Activated T-helper 17 cell treated with anti-CD3 and anti-CD28 coated beads, Interleukin-2, amount 50 U/mL, for 72 hours (primary cell): ENCODE data around the gene UFD1. TPM values are rescaled to one million over a fixed set of nuclear protein-coding genes. Genes with fewer than 3 reads are reported as not detected.

Experiments used
- ATAC-seq: fragments of 150-1000 bp; cut with Tn5 transposase; replicated peaks from 2 replicates; pipeline ENCODE4 v1.10.0; 2021; ENCODE audit warnings: mild to moderate bottlenecking, moderate library complexity
- H3K27ac Mint-ChIP-seq: one replicate; pipeline ENCODE4 v1.8.0; 2022; ENCODE audit warnings: mixed read lengths
- H3K27me3 Mint-ChIP-seq: one replicate; pipeline ENCODE4 v1.8.0; 2022; ENCODE audit warnings: mixed read lengths
- H3K36me3 Mint-ChIP-seq: one replicate; pipeline ENCODE4 v1.8.0; 2022; ENCODE audit warnings: low read depth, mild to moderate bottlenecking, mixed read lengths
- H3K4me1 Mint-ChIP-seq: one replicate; pipeline ENCODE4 v1.8.0; 2022; ENCODE audit warnings: mixed read lengths
- H3K4me3 Mint-ChIP-seq: one replicate; pipeline ENCODE4 v1.8.0; 2022; ENCODE audit warnings: mild to moderate bottlenecking, mixed read lengths
- H3K9me3 Mint-ChIP-seq: one replicate; pipeline ENCODE4 v1.8.0; 2022; ENCODE audit warnings: mixed read lengths
- total RNA-seq, 2 donors: library from RNA; stranded (reverse); gene quantifications; one replicate each; pipeline ENCODE4 v1.2.3, GENCODE V29; 2022

The UFD1 gene
- total RNA-seq, 2 donors from 2014 or later, result 56.0 to 93.5 TPM

GRCh38 chr22:19461506-19461905 lies 17.5 kb downstream of the UFD1 start:
- Mint-ChIP-seq H3K27ac (peak overlapping the region; percentile 50), H3K4me3 (no peak overlapping the region), H3K4me1 (no peaks in the 10 kb centered on the region), H3K9me3 (no peaks in the 10 kb centered on the region), H3K36me3 (peaks cover 97% of the 10 kb centered on the region), H3K27me3 (no peaks in the 10 kb centered on the region)
- no peak for ATAC-seq

GRCh38 chr22:19460036-19460435 lies 19.0 kb downstream of the UFD1 start:
- Mint-ChIP-seq H3K4me3 (no peak overlapping the region), H3K9me3 (no peaks in the 10 kb centered on the region), H3K4me1 (no peaks in the 10 kb centered on the region), H3K27ac (no peak overlapping the region), H3K36me3 (peaks cover 97% of the 10 kb centered on the region), H3K27me3 (no peaks in the 10 kb centered on the region)
- no peak for ATAC-seq

GRCh38 chr22:19457828-19458428 lies 21.1 kb downstream of the UFD1 start:
- ATAC-seq, result no peak
- Mint-ChIP-seq H3K4me1 (peaks cover 8% of the 10 kb centered on the region), H3K27ac (no peak overlapping the region), H3K36me3 (peaks cover 97% of the 10 kb centered on the region), H3K4me3 (no peak overlapping the region), H3K9me3 (no peaks in the 10 kb centered on the region), H3K27me3 (no peaks in the 10 kb centered on the region)

GRCh38 chr22:19456541-19456940 lies 22.5 kb downstream of the UFD1 start:
- Mint-ChIP-seq H3K9me3 (no peaks in the 10 kb centered on the region), H3K27me3 (no peaks in the 10 kb centered on the region), H3K36me3 (peaks cover 100% of the 10 kb centered on the region), H3K4me1 (peaks cover 8% of the 10 kb centered on the region), H3K27ac (no peak overlapping the region), H3K4me3 (no peak overlapping the region)
- ATAC-seq, result no peak

- Mint-ChIP-seq H3K9me3 (no peaks in the 10 kb centered on the region), H3K4me1 (peaks cover 8% of the 10 kb centered on the region), H3K36me3 (peaks cover 100% of the 10 kb centered on the region), H3K27ac (peak overlapping the region; percentile 42), H3K27me3 (no peaks in the 10 kb centered on the region), H3K4me3 (no peak overlapping the region)
- ATAC-seq, result no peak
Measured at GRCh38 chr22:19455585-19456370, 23.2 kb downstream of the UFD1 start.

GRCh38 chr22:19455033-19455432 lies 24.0 kb downstream of the UFD1 start:
- Mint-ChIP-seq H3K9me3 (no peaks in the 10 kb centered on the region), H3K4me3 (no peak overlapping the region), H3K27me3 (no peaks in the 10 kb centered on the region), H3K4me1 (peaks cover 8% of the 10 kb centered on the region), H3K27ac (peak overlapping the region; percentile 42), H3K36me3 (peaks cover 100% of the 10 kb centered on the region)
- no peak for ATAC-seq

- no peaks in the 10 kb centered on the region for H3K27me3 Mint-ChIP-seq
- peak overlapping the region; percentile 42 for H3K27ac Mint-ChIP-seq
- H3K36me3 Mint-ChIP-seq, result peaks cover 100% of the 10 kb centered on the region
- ATAC-seq, result no peak
- peaks cover 8% of the 10 kb centered on the region for H3K4me1 Mint-ChIP-seq
- H3K9me3 Mint-ChIP-seq, result no peaks in the 10 kb centered on the region
- H3K4me3 Mint-ChIP-seq, result no peak overlapping the region
Measured at GRCh38 chr22:19454156-19454555, 24.8 kb downstream of the UFD1 start.

GRCh38 chr22:19453718-19454117 lies 25.3 kb downstream of the UFD1 start:
- no peaks in the 10 kb centered on the region for H3K27me3 Mint-ChIP-seq
- peaks cover 96% of the 10 kb centered on the region for H3K36me3 Mint-ChIP-seq
- H3K4me1 Mint-ChIP-seq, result peaks cover 8% of the 10 kb centered on the region
- no peak overlapping the region for H3K4me3 Mint-ChIP-seq
- no peaks in the 10 kb centered on the region for H3K9me3 Mint-ChIP-seq
- H3K27ac Mint-ChIP-seq, result peak overlapping the region; percentile 45
- ATAC-seq, result no peak

- Mint-ChIP-seq H3K4me3 (no peak overlapping the region), H3K4me1 (peaks cover 19% of the 10 kb centered on the region), H3K36me3 (peaks cover 89% of the 10 kb centered on the region), H3K9me3 (no peaks in the 10 kb centered on the region), H3K27me3 (no peaks in the 10 kb centered on the region), H3K27ac (peak overlapping the region; percentile 5)
- ATAC-seq, result no peak
Measured at GRCh38 chr22:19451570-19451969, 27.4 kb downstream of the UFD1 start.

- Mint-ChIP-seq H3K4me1 (peaks cover 24% of the 10 kb centered on the region), H3K9me3 (no peaks in the 10 kb centered on the region), H3K27me3 (no peaks in the 10 kb centered on the region), H3K36me3 (peaks cover 85% of the 10 kb centered on the region), H3K4me3 (no peak overlapping the region), H3K27ac (no peak overlapping the region)
- ATAC-seq, result no peak
Measured at GRCh38 chr22:19450363-19451175, 28.4 kb downstream of the UFD1 start.

- H3K27me3 Mint-ChIP-seq, result no peaks in the 10 kb centered on the region
- H3K4me1 Mint-ChIP-seq, result peaks cover 22% of the 10 kb centered on the region
- H3K27ac Mint-ChIP-seq, result peak overlapping the region; percentile 87
- peak overlapping the region; percentile 90 for H3K4me3 Mint-ChIP-seq
- peaks cover 85% of the 10 kb centered on the region for H3K36me3 Mint-ChIP-seq
- H3K9me3 Mint-ChIP-seq, result no peaks in the 10 kb centered on the region
- ATAC-seq, result no peak
Measured at GRCh38 chr22:19449422-19449767, 29.6 kb downstream of the UFD1 start.

GRCh38 chr22:19448739-19449421 lies 30.1 kb downstream of the UFD1 start:
- peak overlapping the region; percentile 87 for H3K27ac Mint-ChIP-seq
- H3K4me3 Mint-ChIP-seq, result peak overlapping the region; percentile 90
- H3K27me3 Mint-ChIP-seq, result no peaks in the 10 kb centered on the region
- peaks cover 85% of the 10 kb centered on the region for H3K36me3 Mint-ChIP-seq
- peak; percentile 86 for ATAC-seq
- H3K9me3 Mint-ChIP-seq, result no peaks in the 10 kb centered on the region
- H3K4me1 Mint-ChIP-seq, result peaks cover 17% of the 10 kb centered on the region

GRCh38 chr22:19448076-19448607 lies 30.9 kb downstream of the UFD1 start:
- Mint-ChIP-seq H3K36me3 (peaks cover 85% of the 10 kb centered on the region), H3K27ac (peak overlapping the region; percentile 85), H3K4me1 (peaks cover 16% of the 10 kb centered on the region), H3K27me3 (no peaks in the 10 kb centered on the region), H3K4me3 (peak overlapping the region; percentile 90), H3K9me3 (no peaks in the 10 kb centered on the region)
- ATAC-seq, result peak; percentile 5
